Pons (tissue), 1 donor: ENCODE measurements around the gene PVR.
"Not testable (repeated sequence)": the region's sequence is repeated elsewhere in the genome, so short reads cannot be mapped to it uniquely, and the experiment has no call there.

Experiments used
- DNase-seq: peaks from one replicate; pipeline ENCODE4 v3.0.0-alpha.2; 2016; ENCODE audit warnings: low spot score

Gene PVR

GRCh38 chr19:44618640-44619357, 24.9 kb upstream of the PVR start:
- no peak for DNase-seq

- no peak for DNase-seq
Measured at GRCh38 chr19:44620667-44621066, 23.0 kb upstream of the PVR start.

- no peak for DNase-seq
Measured at GRCh38 chr19:44621367-44621766, 22.3 kb upstream of the PVR start.

GRCh38 chr19:44623080-44623479, 20.6 kb upstream of the PVR start:
- DNase-seq = no peak

- DNase-seq = no peak
Measured at GRCh38 chr19:44623626-44624025, 20.1 kb upstream of the PVR start.

GRCh38 chr19:44624840-44625354, 18.8 kb upstream of the PVR start:
- no peak for DNase-seq

- not testable (repeated sequence) for DNase-seq
Measured at GRCh38 chr19:44625637-44626036, 18.1 kb upstream of the PVR start.

GRCh38 chr19:44626048-44626624, 17.6 kb upstream of the PVR start:
- no peak for DNase-seq

GRCh38 chr19:44627631-44628030, 16.1 kb upstream of the PVR start:
- DNase-seq = no peak

- DNase-seq = no peak
Measured at GRCh38 chr19:44628793-44629192, 14.9 kb upstream of the PVR start.

GRCh38 chr19:44631611-44632010, 12.1 kb upstream of the PVR start:
- DNase-seq = not testable (repeated sequence)

- not testable (repeated sequence) for DNase-seq
Measured at GRCh38 chr19:44634058-44634457, 9.7 kb upstream of the PVR start.

- no peak for DNase-seq
Measured at GRCh38 chr19:44634785-44635184, 8.9 kb upstream of the PVR start.

- peak; percentile 21 for DNase-seq
Measured at GRCh38 chr19:44635581-44636438, 7.9 kb upstream of the PVR start.

GRCh38 chr19:44636439-44637389, 7.0 kb upstream of the PVR start:
- DNase-seq = no peak

GRCh38 chr19:44637390-44637764, 6.3 kb upstream of the PVR start:
- no peak for DNase-seq

GRCh38 chr19:44640518-44640917, 3.2 kb upstream of the PVR start:
- no peak for DNase-seq

- no peak for DNase-seq
Measured at GRCh38 chr19:44641501-44642265, 2.0 kb upstream of the PVR start.

- no peak for DNase-seq
Measured at GRCh38 chr19:44642377-44642776, 1.3 kb upstream of the PVR start.

GRCh38 chr19:44644402-44645016, 799 bp downstream of the PVR start:
- no peak for DNase-seq
